HepG2 (cell line): Measurements from ENCODE around the gene MYO18B.

Experiments
- CREM ChIP-seq, 2 experiments: sonication (generic) in 1 of 2; formaldehyde crosslinking in 1 of 2; IDR thresholded peaks; 2 replicates each; pipeline versions ENCODE4 v1.4.0 to v1.6.1; 2016 to 2020; ENCODE audit warnings: antibody characterized with exemption in 1 of 2, mild to moderate bottlenecking in 1 of 2, missing genetic modification reagents in 1 of 2
- HNRNPL ChIP-seq: fragments of 200-400 bp; formaldehyde crosslinking; IDR thresholded peaks from 2 replicates; pipeline ENCODE4 v1.6.1; 2017; ENCODE audit warnings: mild to moderate bottlenecking, low read depth, low read length
- KLF13 ChIP-seq: sonication (generic); formaldehyde crosslinking; IDR thresholded peaks from 2 replicates; pipeline ENCODE4 v1.4.0; 2020; ENCODE audit warnings: mild to moderate bottlenecking, missing genetic modification reagents
- PHF21A ChIP-seq: sonication (generic); formaldehyde crosslinking; IDR thresholded peaks from 2 replicates; pipeline ENCODE4 v1.5.0; 2020; ENCODE audit warnings: mild to moderate bottlenecking, missing genetic modification reagents
- RBM22 ChIP-seq: fragments of 200-400 bp; formaldehyde crosslinking; optimal IDR thresholded peaks from 2 replicates; pipeline ENCODE3; 2017; ENCODE audit warnings: mild to moderate bottlenecking, low read length, moderate library complexity
- ZNF703 ChIP-seq: sonication (generic); formaldehyde crosslinking; IDR thresholded peaks from 2 replicates; pipeline ENCODE4 v1.5.1; 2020; ENCODE audit warnings: missing genetic modification reagents, mild to moderate bottlenecking, moderate library complexity, borderline replicate concordance
- ZNF766 ChIP-seq: sonication (generic); formaldehyde crosslinking; IDR thresholded peaks from 2 replicates; pipeline ENCODE4 v1.5.0; 2020; ENCODE audit warnings: missing genetic modification reagents, borderline replicate concordance
- TF ChIP-seq, protein P1 (sequence below): IDR thresholded peaks from 2 replicates; pipeline ENCODE4 v1.6.1; 2016; ENCODE audit warnings: low read depth, control low read depth
- TF ChIP-seq, protein P2 (sequence below): sonication (generic); formaldehyde crosslinking; IDR thresholded peaks from 2 replicates; pipeline ENCODE4 v1.8.0; 2022; ENCODE audit warnings: missing genetic modification reagents, mild to moderate bottlenecking, borderline replicate concordance
- TF ChIP-seq, protein P3 (sequence below): sonication (generic); formaldehyde crosslinking; IDR thresholded peaks from 2 replicates; pipeline ENCODE4 v1.5.1; 2020; ENCODE audit warnings: missing genetic modification reagents, mild to moderate bottlenecking, borderline replicate concordance
- TF ChIP-seq, protein P4 (sequence below): sonication (generic); formaldehyde crosslinking; conservative IDR thresholded peaks from 2 replicates; pipeline ENCODE4 v1.4.0; 2020; ENCODE audit warnings: mild to moderate bottlenecking, missing genetic modification reagents, moderate library complexity
- TF ChIP-seq, protein P5 (sequence below): sonication (generic); formaldehyde crosslinking; IDR thresholded peaks from 2 replicates; pipeline ENCODE4 v1.5.0; 2020; ENCODE audit warnings: mild to moderate bottlenecking, missing genetic modification reagents
- TF ChIP-seq, protein P6 (sequence below): sonication (generic); formaldehyde crosslinking; IDR thresholded peaks from 2 replicates; pipeline ENCODE4 v1.5.0; 2020; ENCODE audit warnings: mild to moderate bottlenecking, missing genetic modification reagents, moderate library complexity
- TF ChIP-seq, protein P7 (sequence below): sonication (generic); formaldehyde crosslinking; IDR thresholded peaks from 2 replicates; pipeline ENCODE4 v1.8.0; 2023; ENCODE audit warnings: mild to moderate bottlenecking, missing genetic modification reagents

DNA sequence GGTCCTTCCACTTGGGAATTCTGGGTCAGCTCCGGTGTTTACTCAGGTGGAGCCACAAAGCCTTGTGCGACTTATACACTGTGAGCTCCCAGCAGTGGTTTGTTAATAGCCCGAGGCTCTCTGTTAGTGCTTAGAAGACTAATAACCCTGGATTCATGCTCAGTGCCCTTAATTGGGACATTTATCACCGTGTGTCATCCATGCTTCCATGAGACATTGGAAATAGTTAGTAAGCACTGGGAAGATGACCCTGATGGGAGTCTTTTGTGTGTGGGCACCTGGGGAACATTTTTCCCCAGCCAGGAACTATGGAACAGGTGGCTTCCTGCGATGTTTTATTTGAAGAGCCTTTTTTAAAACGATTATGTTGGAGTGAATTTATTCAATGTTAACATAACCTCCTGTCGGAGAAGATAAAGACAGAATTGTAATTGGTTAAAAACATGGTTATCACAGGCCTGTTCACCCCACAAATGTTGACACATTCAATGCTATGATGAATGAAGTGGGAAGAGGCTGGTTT lies 188.9 kb downstream of the MYO18B start:
- TF ChIP-seq ZNF703 (CRISPR knock-in tag) = no peak
- TF ChIP-seq, protein P1, sequence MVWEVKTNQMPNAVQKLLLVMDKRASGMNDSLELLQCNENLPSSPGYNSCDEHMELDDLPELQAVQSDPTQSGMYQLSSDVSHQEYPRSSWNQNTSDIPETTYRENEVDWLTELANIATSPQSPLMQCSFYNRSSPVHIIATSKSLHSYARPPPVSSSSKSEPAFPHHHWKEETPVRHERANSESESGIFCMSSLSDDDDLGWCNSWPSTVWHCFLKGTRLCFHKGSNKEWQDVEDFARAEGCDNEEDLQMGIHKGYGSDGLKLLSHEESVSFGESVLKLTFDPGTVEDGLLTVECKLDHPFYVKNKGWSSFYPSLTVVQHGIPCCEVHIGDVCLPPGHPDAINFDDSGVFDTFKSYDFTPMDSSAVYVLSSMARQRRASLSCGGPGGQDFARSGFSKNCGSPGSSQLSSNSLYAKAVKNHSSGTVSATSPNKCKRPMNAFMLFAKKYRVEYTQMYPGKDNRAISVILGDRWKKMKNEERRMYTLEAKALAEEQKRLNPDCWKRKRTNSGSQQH (CRISPR knock-in tag) = no peak
- TF ChIP-seq, protein P2, sequence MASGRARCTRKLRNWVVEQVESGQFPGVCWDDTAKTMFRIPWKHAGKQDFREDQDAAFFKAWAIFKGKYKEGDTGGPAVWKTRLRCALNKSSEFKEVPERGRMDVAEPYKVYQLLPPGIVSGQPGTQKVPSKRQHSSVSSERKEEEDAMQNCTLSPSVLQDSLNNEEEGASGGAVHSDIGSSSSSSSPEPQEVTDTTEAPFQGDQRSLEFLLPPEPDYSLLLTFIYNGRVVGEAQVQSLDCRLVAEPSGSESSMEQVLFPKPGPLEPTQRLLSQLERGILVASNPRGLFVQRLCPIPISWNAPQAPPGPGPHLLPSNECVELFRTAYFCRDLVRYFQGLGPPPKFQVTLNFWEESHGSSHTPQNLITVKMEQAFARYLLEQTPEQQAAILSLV = no peak
- TF ChIP-seq PHF21A = no peak
- TF ChIP-seq, protein P3, sequence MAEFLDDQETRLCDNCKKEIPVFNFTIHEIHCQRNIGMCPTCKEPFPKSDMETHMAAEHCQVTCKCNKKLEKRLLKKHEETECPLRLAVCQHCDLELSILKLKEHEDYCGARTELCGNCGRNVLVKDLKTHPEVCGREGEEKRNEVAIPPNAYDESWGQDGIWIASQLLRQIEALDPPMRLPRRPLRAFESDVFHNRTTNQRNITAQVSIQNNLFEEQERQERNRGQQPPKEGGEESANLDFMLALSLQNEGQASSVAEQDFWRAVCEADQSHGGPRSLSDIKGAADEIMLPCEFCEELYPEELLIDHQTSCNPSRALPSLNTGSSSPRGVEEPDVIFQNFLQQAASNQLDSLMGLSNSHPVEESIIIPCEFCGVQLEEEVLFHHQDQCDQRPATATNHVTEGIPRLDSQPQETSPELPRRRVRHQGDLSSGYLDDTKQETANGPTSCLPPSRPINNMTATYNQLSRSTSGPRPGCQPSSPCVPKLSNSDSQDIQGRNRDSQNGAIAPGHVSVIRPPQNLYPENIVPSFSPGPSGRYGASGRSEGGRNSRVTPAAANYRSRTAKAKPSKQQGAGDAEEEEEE (CRISPR knock-in tag) = no peak
- TF ChIP-seq, protein P4, sequence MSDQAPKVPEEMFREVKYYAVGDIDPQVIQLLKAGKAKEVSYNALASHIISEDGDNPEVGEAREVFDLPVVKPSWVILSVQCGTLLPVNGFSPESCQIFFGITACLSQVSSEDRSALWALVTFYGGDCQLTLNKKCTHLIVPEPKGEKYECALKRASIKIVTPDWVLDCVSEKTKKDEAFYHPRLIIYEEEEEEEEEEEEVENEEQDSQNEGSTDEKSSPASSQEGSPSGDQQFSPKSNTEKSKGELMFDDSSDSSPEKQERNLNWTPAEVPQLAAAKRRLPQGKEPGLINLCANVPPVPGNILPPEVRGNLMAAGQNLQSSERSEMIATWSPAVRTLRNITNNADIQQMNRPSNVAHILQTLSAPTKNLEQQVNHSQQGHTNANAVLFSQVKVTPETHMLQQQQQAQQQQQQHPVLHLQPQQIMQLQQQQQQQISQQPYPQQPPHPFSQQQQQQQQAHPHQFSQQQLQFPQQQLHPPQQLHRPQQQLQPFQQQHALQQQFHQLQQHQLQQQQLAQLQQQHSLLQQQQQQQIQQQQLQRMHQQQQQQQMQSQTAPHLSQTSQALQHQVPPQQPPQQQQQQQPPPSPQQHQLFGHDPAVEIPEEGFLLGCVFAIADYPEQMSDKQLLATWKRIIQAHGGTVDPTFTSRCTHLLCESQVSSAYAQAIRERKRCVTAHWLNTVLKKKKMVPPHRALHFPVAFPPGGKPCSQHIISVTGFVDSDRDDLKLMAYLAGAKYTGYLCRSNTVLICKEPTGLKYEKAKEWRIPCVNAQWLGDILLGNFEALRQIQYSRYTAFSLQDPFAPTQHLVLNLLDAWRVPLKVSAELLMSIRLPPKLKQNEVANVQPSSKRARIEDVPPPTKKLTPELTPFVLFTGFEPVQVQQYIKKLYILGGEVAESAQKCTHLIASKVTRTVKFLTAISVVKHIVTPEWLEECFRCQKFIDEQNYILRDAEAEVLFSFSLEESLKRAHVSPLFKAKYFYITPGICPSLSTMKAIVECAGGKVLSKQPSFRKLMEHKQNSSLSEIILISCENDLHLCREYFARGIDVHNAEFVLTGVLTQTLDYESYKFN (CRISPR knock-in tag) = no peak
- TF ChIP-seq, protein P5, sequence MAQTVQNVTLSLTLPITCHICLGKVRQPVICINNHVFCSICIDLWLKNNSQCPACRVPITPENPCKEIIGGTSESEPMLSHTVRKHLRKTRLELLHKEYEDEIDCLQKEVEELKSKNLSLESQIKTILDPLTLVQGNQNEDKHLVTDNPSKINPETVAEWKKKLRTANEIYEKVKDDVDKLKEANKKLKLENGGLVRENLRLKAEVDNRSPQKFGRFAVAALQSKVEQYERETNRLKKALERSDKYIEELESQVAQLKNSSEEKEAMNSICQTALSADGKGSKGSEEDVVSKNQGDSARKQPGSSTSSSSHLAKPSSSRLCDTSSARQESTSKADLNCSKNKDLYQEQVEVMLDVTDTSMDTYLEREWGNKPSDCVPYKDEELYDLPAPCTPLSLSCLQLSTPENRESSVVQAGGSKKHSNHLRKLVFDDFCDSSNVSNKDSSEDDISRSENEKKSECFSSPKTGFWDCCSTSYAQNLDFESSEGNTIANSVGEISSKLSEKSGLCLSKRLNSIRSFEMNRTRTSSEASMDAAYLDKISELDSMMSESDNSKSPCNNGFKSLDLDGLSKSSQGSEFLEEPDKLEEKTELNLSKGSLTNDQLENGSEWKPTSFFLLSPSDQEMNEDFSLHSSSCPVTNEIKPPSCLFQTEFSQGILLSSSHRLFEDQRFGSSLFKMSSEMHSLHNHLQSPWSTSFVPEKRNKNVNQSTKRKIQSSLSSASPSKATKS (CRISPR knock-in tag) = no peak
- no peak for TF ChIP-seq HNRNPL
- TF ChIP-seq RBM22 = no peak
- no peak for TF ChIP-seq ZNF766 (CRISPR knock-in tag)
- TF ChIP-seq, protein P6, sequence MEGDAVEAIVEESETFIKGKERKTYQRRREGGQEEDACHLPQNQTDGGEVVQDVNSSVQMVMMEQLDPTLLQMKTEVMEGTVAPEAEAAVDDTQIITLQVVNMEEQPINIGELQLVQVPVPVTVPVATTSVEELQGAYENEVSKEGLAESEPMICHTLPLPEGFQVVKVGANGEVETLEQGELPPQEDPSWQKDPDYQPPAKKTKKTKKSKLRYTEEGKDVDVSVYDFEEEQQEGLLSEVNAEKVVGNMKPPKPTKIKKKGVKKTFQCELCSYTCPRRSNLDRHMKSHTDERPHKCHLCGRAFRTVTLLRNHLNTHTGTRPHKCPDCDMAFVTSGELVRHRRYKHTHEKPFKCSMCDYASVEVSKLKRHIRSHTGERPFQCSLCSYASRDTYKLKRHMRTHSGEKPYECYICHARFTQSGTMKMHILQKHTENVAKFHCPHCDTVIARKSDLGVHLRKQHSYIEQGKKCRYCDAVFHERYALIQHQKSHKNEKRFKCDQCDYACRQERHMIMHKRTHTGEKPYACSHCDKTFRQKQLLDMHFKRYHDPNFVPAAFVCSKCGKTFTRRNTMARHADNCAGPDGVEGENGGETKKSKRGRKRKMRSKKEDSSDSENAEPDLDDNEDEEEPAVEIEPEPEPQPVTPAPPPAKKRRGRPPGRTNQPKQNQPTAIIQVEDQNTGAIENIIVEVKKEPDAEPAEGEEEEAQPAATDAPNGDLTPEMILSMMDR = no peak
- no peak for TF ChIP-seq KLF13 (CRISPR knock-in tag)
- TF ChIP-seq, protein P7, sequence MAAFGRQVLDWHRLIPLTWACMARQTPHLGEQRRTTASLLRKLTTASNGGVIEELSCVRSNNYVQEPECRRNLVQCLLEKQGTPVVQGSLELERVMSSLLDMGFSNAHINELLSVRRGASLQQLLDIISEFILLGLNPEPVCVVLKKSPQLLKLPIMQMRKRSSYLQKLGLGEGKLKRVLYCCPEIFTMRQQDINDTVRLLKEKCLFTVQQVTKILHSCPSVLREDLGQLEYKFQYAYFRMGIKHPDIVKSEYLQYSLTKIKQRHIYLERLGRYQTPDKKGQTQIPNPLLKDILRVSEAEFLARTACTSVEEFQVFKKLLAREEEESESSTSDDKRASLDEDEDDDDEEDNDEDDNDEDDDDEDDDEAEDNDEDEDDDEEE (CRISPR knock-in tag) = no peak
- TF ChIP-seq CREM (IDR thresholded peaks at IDR 0.05) = no peak
- no peak for TF ChIP-seq CREM (CRISPR knock-in tag; IDR thresholded peaks at IDR 0.05)
